Loucy (cell line): ENCODE measurements around the gene NCOA6.

Experiments used
- H2AFZ ChIP-seq: fragments of 200-600 bp; sonication (generic); 2 replicates; pipeline ENCODE4 v1.6.0; 2016; ENCODE audit warnings: antibody characterized with exemption, mild to moderate bottlenecking, low read length, moderate library complexity
- H3F3A ChIP-seq: fragments of 200-600 bp; 2 replicates; pipeline ENCODE4 v1.6.0; 2016; ENCODE audit warnings: antibody characterized with exemption, low read depth, mild to moderate bottlenecking
- H3K27me3 ChIP-seq: fragments of 200-600 bp; sonication (generic); 2 replicates; pipeline ENCODE4 v1.6.1; 2014; ENCODE audit warnings: low read length, mild to moderate bottlenecking; ENCODE audit not compliant: insufficient read depth, poor library complexity, severe bottlenecking
- H3K36me3 ChIP-seq: fragments of 200-600 bp; sonication (generic); 2 replicates; pipeline ENCODE4 v1.6.1; 2016; ENCODE audit warnings: low read length; ENCODE audit not compliant: insufficient read depth
- H3K4me1 ChIP-seq: fragments of 200-600 bp; sonication (generic); 2 replicates; pipeline ENCODE4 v1.5.1; 2014; ENCODE audit warnings: low read length, mild to moderate bottlenecking; ENCODE audit not compliant: insufficient read depth, poor library complexity, severe bottlenecking
- H3K4me2 ChIP-seq: fragments of 200-600 bp; sonication (generic); 2 replicates; pipeline ENCODE4 v1.6.0; 2014; ENCODE audit warnings: antibody characterized with exemption, low read length, low read depth, mild to moderate bottlenecking; ENCODE audit not compliant: poor library complexity, severe bottlenecking
- H3K4me3 ChIP-seq: fragments of 200-600 bp; sonication (generic); 2 replicates; pipeline ENCODE4 v1.5.1; 2014; ENCODE audit warnings: low read length, mild to moderate bottlenecking, mixed read lengths; ENCODE audit not compliant: poor library complexity, severe bottlenecking
- H3K79me2 ChIP-seq: fragments of 200-600 bp; sonication (generic); 2 replicates; pipeline ENCODE4 v1.6.1; 2014; ENCODE audit warnings: low read length; ENCODE audit not compliant: insufficient read depth
- H3K9ac ChIP-seq: fragments of 200-600 bp; sonication (generic); 2 replicates; pipeline ENCODE4 v1.6.0; 2014; ENCODE audit warnings: mild to moderate bottlenecking, low read depth, low read length, moderate library complexity; ENCODE audit not compliant: poor library complexity, severe bottlenecking
- H3K9me2 ChIP-seq: fragments of 200-600 bp; sonication (generic); replicated peaks from 2 replicates; pipeline ENCODE4 v1.6.1; 2016; ENCODE audit warnings: low read depth, low read length, mixed read lengths
- H3K9me3 ChIP-seq: fragments of 200-600 bp; sonication (generic); 2 replicates; pipeline ENCODE4 v1.6.1; 2014; ENCODE audit warnings: mild to moderate bottlenecking, antibody characterized with exemption, low read length, low read depth; ENCODE audit not compliant: insufficient read depth
- H4K20me1 ChIP-seq: fragments of 200-600 bp; sonication (generic); 2 replicates; pipeline ENCODE4 v1.6.0; 2014; ENCODE audit warnings: antibody characterized with exemption, low read length, mild to moderate bottlenecking; ENCODE audit not compliant: insufficient read depth, poor library complexity, severe bottlenecking
- EZH2phosphoT487 ChIP-seq: fragments of 200-600 bp; IDR thresholded peaks from 2 replicates; pipeline ENCODE4 v1.6.1; 2018; ENCODE audit warnings: antibody characterized with exemption, mild to moderate bottlenecking, moderate library complexity, borderline replicate concordance
- TF ChIP-seq, protein P1 (sequence below): fragments of 200-600 bp; sonication (generic); conservative IDR thresholded peaks from 2 replicates; pipeline ENCODE4 v1.5.1; 2014; ENCODE audit warnings: mild to moderate bottlenecking, antibody characterized with exemption, low read length

The NCOA6 gene

GRCh38 chr20:34712525-34713192 lies 112.8 kb downstream of the NCOA6 start:
- H3K9me3 ChIP-seq, result no peaks in the 10 kb centered on the region
- no peak overlapping the region for H3K9ac ChIP-seq
- no peak overlapping the region for H3K4me3 ChIP-seq
- no peaks in the 10 kb centered on the region for H3F3A ChIP-seq
- no peaks in the 10 kb centered on the region for H3K27me3 ChIP-seq
- no peak overlapping the region for H2AFZ ChIP-seq
- no peaks in the 10 kb centered on the region for H3K79me2 ChIP-seq
- H4K20me1 ChIP-seq, result no peaks in the 10 kb centered on the region
- H3K4me1 ChIP-seq, result peaks cover 10% of the 10 kb centered on the region
- TF ChIP-seq, protein P1, sequence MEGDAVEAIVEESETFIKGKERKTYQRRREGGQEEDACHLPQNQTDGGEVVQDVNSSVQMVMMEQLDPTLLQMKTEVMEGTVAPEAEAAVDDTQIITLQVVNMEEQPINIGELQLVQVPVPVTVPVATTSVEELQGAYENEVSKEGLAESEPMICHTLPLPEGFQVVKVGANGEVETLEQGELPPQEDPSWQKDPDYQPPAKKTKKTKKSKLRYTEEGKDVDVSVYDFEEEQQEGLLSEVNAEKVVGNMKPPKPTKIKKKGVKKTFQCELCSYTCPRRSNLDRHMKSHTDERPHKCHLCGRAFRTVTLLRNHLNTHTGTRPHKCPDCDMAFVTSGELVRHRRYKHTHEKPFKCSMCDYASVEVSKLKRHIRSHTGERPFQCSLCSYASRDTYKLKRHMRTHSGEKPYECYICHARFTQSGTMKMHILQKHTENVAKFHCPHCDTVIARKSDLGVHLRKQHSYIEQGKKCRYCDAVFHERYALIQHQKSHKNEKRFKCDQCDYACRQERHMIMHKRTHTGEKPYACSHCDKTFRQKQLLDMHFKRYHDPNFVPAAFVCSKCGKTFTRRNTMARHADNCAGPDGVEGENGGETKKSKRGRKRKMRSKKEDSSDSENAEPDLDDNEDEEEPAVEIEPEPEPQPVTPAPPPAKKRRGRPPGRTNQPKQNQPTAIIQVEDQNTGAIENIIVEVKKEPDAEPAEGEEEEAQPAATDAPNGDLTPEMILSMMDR, result no peak
- no peak for TF ChIP-seq EZH2phosphoT487
- no peaks in the 10 kb centered on the region for H3K9me2 ChIP-seq
- peaks cover 4% of the 10 kb centered on the region; the same call in 1 of the 2 replicates for H3K36me3 ChIP-seq
- no peak overlapping the region for H3K4me2 ChIP-seq

DNA sequence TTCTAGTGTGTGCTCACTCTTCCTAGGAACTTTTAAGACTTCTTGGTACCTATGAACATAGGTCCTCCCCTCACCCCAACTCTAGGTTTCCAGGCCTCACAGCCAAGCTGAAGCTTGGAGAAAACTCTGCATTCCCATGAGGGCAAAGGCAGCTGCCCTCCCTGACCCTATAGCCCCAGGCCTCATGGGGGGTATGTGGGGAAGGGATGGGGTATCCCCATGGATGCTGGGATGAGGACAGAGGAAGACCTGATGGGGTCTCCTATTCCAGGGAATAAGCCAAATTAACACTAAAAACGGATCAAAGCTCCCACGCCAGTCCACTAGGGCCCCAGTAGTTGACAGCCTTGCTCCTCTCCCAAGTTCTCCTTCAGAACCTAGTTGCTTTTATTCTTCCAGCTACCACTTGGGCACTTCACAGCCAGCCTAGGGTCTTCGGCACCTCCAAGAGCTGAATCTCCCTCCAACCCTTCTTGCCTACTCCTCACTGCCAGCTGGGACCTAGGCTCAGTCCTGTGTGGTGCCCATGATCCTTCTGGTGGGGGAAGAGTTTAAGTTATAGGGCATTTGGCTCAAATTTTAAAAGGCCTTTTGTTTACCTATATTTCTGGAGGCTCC lies 113.5 kb downstream of the NCOA6 start:
- no peak overlapping the region for H3K9ac ChIP-seq
- no peaks in the 10 kb centered on the region for H3F3A ChIP-seq
- H3K27me3 ChIP-seq, result no peaks in the 10 kb centered on the region
- H3K36me3 ChIP-seq, result peaks cover 4% of the 10 kb centered on the region; the same call in 1 of the 2 replicates
- H3K4me3 ChIP-seq, result no peak overlapping the region
- peaks cover 18% of the 10 kb centered on the region for H3K4me1 ChIP-seq
- no peaks in the 10 kb centered on the region for H3K79me2 ChIP-seq
- no peaks in the 10 kb centered on the region for H4K20me1 ChIP-seq
- H3K9me3 ChIP-seq, result no peaks in the 10 kb centered on the region
- H3K4me2 ChIP-seq, result no peak overlapping the region
- H2AFZ ChIP-seq, result no peak overlapping the region
- H3K9me2 ChIP-seq, result no peaks in the 10 kb centered on the region
- TF ChIP-seq, protein P1, result no peak
- no peak for TF ChIP-seq EZH2phosphoT487

- Histone ChIP-seq H3K4me3 (no peak overlapping the region), H3K9ac (no peak overlapping the region), H3K79me2 (no peaks in the 10 kb centered on the region), H3K36me3 (peaks cover 4% of the 10 kb centered on the region; the same call in 1 of the 2 replicates), H3K4me1 (peaks cover 27% of the 10 kb centered on the region), H4K20me1 (no peaks in the 10 kb centered on the region), H2AFZ (no peak overlapping the region), H3K27me3 (no peaks in the 10 kb centered on the region), H3F3A (no peaks in the 10 kb centered on the region), H3K9me2 (no peaks in the 10 kb centered on the region), H3K4me2 (peak overlapping the region; percentile 91), H3K9me3 (no peaks in the 10 kb centered on the region)
- TF ChIP-seq, protein P1, result no peak
- TF ChIP-seq EZH2phosphoT487, result no peak
These were observed 114.4 kb downstream of the NCOA6 start for GRCh38 chr20:34710861-34711574.
